Osteocyte (in vitro differentiated cells): ENCODE data around the gene CAND1. TPM values are rescaled to one million over a fixed set of nuclear protein-coding genes. Genes with fewer than 3 reads are reported as not detected.

Source experiments
- DNase-seq: peaks from one replicate; pipeline ENCODE4 v3.0.0; 2021; ENCODE audit warnings: mixed read lengths; ENCODE audit not compliant: unreplicated experiment; ENCODE audit errors: extremely low spot score
- H3K27ac Mint-ChIP-seq: one replicate; pipeline ENCODE4 v1.8.0; 2021; ENCODE audit warnings: mild to moderate bottlenecking, mixed read lengths; ENCODE audit not compliant: unreplicated experiment
- H3K27me3 Mint-ChIP-seq: one replicate; pipeline ENCODE4 v1.8.0; 2021; ENCODE audit warnings: mixed read lengths; ENCODE audit not compliant: unreplicated experiment
- H3K36me3 Mint-ChIP-seq: one replicate; pipeline ENCODE4 v1.8.0; 2021; ENCODE audit warnings: mixed read lengths; ENCODE audit not compliant: unreplicated experiment
- H3K4me1 Mint-ChIP-seq: one replicate; pipeline ENCODE4 v1.8.0; 2021; ENCODE audit warnings: mixed read lengths; ENCODE audit not compliant: unreplicated experiment
- H3K4me3 Mint-ChIP-seq: one replicate; pipeline ENCODE4 v1.8.0; 2021; ENCODE audit warnings: mild to moderate bottlenecking, moderate library complexity, mixed read lengths; ENCODE audit not compliant: unreplicated experiment
- H3K9me3 Mint-ChIP-seq: one replicate; pipeline ENCODE4 v1.8.0; 2021; ENCODE audit warnings: mixed read lengths; ENCODE audit not compliant: unreplicated experiment
- total RNA-seq: library from RNA; stranded (reverse); gene quantifications from 2 replicates; pipeline ENCODE4 v1.2.1, GENCODE V29; 2021
- TF ChIP-seq, protein P1 (sequence below): fragments of 200-600 bp; sonication (generic); IDR thresholded peaks from 2 replicates; pipeline ENCODE4 v1.5.0; 2021; ENCODE audit warnings: antibody characterized with exemption, mild to moderate bottlenecking, moderate library complexity

The CAND1 gene
- total RNA-seq, 1 donor from 2014 or later, result 167 TPM

DNA sequence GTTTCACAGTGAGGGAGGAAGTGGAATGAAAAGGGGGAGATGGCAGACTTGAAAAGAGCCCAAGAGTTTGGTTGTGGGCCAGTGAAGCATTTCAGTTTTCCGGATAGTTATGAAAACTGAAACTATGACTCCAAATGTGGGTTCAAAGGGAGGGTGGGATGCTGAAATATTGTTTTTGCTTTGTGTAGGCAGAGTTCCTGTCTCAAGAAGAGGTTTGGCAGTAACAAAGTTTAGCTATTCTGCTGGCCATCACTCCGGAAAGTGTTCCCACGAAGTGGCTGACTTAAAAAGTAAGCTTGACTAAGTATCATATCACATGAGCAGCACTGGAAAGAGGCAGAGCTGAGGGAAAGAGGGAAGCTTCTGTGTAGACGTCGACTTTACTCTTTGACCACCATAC is 85.2 kb downstream of the CAND1 start:
- TF ChIP-seq, protein P1, sequence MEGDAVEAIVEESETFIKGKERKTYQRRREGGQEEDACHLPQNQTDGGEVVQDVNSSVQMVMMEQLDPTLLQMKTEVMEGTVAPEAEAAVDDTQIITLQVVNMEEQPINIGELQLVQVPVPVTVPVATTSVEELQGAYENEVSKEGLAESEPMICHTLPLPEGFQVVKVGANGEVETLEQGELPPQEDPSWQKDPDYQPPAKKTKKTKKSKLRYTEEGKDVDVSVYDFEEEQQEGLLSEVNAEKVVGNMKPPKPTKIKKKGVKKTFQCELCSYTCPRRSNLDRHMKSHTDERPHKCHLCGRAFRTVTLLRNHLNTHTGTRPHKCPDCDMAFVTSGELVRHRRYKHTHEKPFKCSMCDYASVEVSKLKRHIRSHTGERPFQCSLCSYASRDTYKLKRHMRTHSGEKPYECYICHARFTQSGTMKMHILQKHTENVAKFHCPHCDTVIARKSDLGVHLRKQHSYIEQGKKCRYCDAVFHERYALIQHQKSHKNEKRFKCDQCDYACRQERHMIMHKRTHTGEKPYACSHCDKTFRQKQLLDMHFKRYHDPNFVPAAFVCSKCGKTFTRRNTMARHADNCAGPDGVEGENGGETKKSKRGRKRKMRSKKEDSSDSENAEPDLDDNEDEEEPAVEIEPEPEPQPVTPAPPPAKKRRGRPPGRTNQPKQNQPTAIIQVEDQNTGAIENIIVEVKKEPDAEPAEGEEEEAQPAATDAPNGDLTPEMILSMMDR, result no peak
- H3K4me3 Mint-ChIP-seq, result no peak overlapping the region
- no peak overlapping the region for H3K27ac Mint-ChIP-seq
- no peaks in the 10 kb centered on the region for H3K36me3 Mint-ChIP-seq
- no peaks in the 10 kb centered on the region for H3K9me3 Mint-ChIP-seq
- no peak for DNase-seq
- H3K4me1 Mint-ChIP-seq, result peaks cover 19% of the 10 kb centered on the region
- H3K27me3 Mint-ChIP-seq, result no peaks in the 10 kb centered on the region

DNA sequence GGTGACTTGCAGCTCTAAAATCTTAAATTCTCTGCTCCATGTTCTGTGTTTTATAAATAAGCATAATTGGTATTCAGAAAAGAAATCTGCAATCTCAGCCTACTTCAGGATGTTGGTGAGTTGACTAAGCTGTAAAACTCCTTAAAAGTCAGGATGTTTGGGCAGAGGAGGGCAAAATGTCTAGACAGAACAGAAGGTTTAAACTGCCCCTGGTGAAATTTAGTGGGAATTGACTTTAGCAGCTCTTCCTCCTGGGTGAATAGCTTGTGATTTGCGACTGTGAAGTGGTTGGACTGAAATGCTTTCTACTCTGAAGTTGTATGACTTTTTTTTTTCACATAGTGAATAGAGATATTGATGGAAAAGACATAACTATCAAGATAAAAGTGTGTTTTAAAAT is 85.8 kb downstream of the CAND1 start:
- Mint-ChIP-seq H3K4me1 (peaks cover 20% of the 10 kb centered on the region), H3K9me3 (no peaks in the 10 kb centered on the region), H3K27ac (no peak overlapping the region), H3K4me3 (no peak overlapping the region), H3K27me3 (no peaks in the 10 kb centered on the region), H3K36me3 (no peaks in the 10 kb centered on the region)
- TF ChIP-seq, protein P1, result no peak
- DNase-seq, result no peak

DNA sequence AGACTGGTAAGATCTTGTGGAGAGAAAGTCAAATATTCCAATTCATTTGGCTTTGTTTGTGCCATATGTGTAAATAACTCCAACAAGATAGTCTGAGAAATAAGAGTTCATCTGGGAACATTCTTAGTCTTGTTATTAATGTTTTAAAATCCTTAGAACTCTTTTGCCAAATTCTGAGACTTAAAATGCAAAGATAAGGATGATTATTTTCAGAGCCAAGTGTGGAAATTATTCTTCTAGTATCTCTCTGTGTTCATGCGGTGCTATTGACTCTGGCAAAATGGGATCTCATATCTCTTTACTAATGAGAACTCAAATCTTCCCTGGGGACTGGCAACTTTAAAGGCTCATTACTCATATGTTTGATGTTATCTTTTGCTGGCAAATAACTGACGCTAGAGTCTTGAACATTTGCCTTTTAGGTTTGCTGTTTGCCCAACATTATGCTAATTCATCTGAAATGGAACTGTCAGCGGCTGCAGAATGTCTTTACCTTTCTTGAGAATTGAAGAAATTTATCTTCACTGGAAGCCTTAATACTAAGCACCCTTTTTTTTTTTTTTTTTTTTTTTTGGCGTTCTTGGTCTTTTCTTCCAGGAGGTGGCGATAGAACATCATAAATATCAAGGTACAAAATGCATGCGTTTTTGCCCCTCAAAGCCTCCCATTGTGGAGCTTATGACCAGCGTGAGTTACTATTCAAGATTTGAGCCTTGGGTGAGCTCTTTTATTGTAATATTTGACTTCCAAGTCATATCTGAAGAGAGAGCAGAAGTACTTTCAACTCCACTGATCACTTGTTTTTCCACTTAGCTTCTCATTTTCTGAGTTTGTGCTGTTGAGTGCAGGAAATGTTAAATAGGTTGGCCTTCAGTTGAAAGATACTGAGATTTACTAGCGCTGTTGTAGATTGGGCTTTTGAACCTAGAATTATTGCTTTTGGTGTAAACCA is 86.5 kb downstream of the CAND1 start:
- H3K9me3 Mint-ChIP-seq, result no peaks in the 10 kb centered on the region
- no peak for DNase-seq
- H3K27me3 Mint-ChIP-seq, result no peaks in the 10 kb centered on the region
- H3K4me1 Mint-ChIP-seq, result peaks cover 20% of the 10 kb centered on the region
- TF ChIP-seq, protein P1, result peak; percentile 72
- H3K36me3 Mint-ChIP-seq, result no peaks in the 10 kb centered on the region
- no peak overlapping the region for H3K27ac Mint-ChIP-seq
- no peak overlapping the region for H3K4me3 Mint-ChIP-seq

DNA sequence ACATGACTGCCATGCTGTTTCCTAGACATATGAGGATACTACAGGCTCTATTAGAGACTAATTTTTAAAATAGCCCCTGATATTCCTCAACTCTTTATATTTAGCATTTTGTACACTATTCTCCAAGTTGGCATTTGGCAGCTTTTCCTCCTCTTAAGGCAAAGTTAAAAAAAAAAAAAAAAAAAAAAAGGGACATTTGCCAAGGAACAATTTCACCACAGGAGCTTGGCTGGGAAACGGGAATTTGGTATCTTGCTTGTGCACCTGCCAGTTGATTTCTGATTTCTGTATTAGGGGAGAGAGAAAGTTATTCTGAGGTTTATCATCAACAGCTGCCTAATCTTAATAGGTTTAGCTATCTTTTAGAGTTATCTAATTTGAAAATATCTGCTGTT is 87.2 kb downstream of the CAND1 start:
- peaks cover 20% of the 10 kb centered on the region for H3K4me1 Mint-ChIP-seq
- no peaks in the 10 kb centered on the region for H3K9me3 Mint-ChIP-seq
- no peak overlapping the region for H3K27ac Mint-ChIP-seq
- DNase-seq, result no peak
- H3K4me3 Mint-ChIP-seq, result no peak overlapping the region
- TF ChIP-seq, protein P1, result no peak
- H3K27me3 Mint-ChIP-seq, result no peaks in the 10 kb centered on the region
- H3K36me3 Mint-ChIP-seq, result no peaks in the 10 kb centered on the region

DNA sequence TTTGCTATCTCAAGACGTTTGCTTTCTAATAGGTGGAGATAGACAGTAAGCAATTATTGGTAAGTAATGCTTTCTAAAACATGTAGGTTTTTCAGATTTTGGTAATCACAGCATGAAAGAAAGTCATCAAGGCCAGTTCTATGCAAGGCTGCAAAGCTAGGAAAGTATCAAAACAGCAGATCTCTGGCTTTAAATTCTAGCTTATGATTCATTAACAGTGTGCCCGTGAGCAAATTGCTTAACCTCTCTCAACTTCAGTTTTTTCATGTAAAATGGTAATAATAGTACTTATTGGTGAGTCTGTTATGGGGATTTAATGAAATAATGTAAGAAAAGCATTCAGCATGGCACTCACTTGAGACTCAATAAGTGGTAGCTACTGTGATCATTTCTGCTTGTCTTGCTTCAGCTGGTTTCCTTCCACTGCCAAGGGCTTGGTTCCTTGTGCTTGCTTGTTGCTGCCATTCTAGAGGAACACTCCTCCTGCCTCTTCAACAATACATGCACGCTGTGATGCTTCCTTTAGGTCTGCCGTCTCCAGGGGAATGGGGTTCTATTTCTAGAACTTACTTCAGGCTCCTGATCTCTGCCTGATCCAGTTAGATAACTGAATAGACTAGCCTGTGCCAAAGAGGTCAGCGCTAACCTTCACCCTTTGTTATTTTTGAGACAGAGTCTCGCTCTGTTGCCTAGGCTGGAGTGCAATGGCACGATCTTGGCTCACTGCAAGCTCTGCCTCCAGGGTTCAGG is 88.4 kb downstream of the CAND1 start:
- no peak overlapping the region for H3K4me3 Mint-ChIP-seq
- H3K27ac Mint-ChIP-seq, result no peak overlapping the region
- no peaks in the 10 kb centered on the region for H3K36me3 Mint-ChIP-seq
- H3K4me1 Mint-ChIP-seq, result peaks cover 20% of the 10 kb centered on the region
- no peak for DNase-seq
- TF ChIP-seq, protein P1, result no peak
- no peaks in the 10 kb centered on the region for H3K27me3 Mint-ChIP-seq
- H3K9me3 Mint-ChIP-seq, result no peaks in the 10 kb centered on the region
